DOHH2 (cell line): ENCODE data around the gene ADM5.

Experiments used
- CTCF ChIP-seq: fragments of 200-600 bp; sonication (generic); IDR thresholded peaks from one replicate; pipeline ENCODE4 v1.5.1; 2014; ENCODE audit warnings: antibody characterized with exemption, mild to moderate bottlenecking, low read depth, low read length; ENCODE audit not compliant: poor library complexity, severe bottlenecking
- EZH2phosphoT487 ChIP-seq: fragments of 200-600 bp; sonication (generic); IDR thresholded peaks from 2 replicates; pipeline ENCODE4 v1.6.1; 2017; ENCODE audit warnings: borderline replicate concordance, mild to moderate bottlenecking, antibody characterized with exemption, low read length, moderate library complexity, mixed read lengths

- TF ChIP-seq CTCF = no peak
- no peak for TF ChIP-seq EZH2phosphoT487
These were observed 2.7 kb downstream of the ADM5 start for GRCh38 chr19:49692147-49692506.
